Prostate gland (tissue), 2 donors: ENCODE results near the gene IL19. TPM values are rescaled to one million over a fixed set of nuclear protein-coding genes. Genes with fewer than 3 reads are reported as not detected.

Experiments
- DNase-seq: peaks from one replicate; pipeline ENCODE4 v3.0.0-alpha.2; 2019; ENCODE audit warnings: low spot score
- H3K27ac ChIP-seq, 2 donors: fragments of 200-600 bp; sonication (generic); 2 replicates each; pipeline ENCODE4 v1.5.1; 2017 to 2019
- H3K27me3 ChIP-seq: fragments of 200-600 bp; sonication (generic); replicated peaks from 2 replicates; pipeline ENCODE4 v1.5.1; 2019; ENCODE audit not compliant: insufficient read depth
- H3K36me3 ChIP-seq, 2 donors: fragments of 200-600 bp; sonication (generic); 1 replicate in 1 of 2; 2 replicates in 1 of 2; pipeline versions ENCODE4 v1.5.1 to v1.8.1; 2017 to 2019
- H3K4me1 ChIP-seq: fragments of 200-600 bp; sonication (generic); replicated peaks from 2 replicates; pipeline ENCODE4 v1.5.1; 2019
- H3K4me3 ChIP-seq, 2 donors: fragments of 200-600 bp; sonication (generic); 2 replicates each; pipeline ENCODE4 v1.5.1; 2017 to 2019
- H3K9me3 ChIP-seq: fragments of 200-600 bp; sonication (generic); 2 replicates; pipeline ENCODE4 v1.5.1; 2017
- POLR2A ChIP-seq: fragments of 450-650 bp; IDR thresholded peaks from one replicate; pipeline ENCODE4 v1.6.1; 2016; ENCODE audit warnings: antibody characterized with exemption, mild to moderate bottlenecking
- POLR2AphosphoS5 ChIP-seq: sonication (generic); formaldehyde crosslinking; IDR thresholded peaks from one replicate; pipeline ENCODE4 v1.6.1; 2017; ENCODE audit warnings: antibody characterized with exemption
- WGBS: methylation state at CpG from one replicate; pipeline ENCODE4 v1.1.5; 2018; 5-methylcytosine and 5-hydroxymethylcytosine counted together
- intact Hi-C: fragments of 100-400 bp; cut with DNase I; formaldehyde crosslinking; loops from one replicate; pipeline ENCODE4 v1.14.2; 2022
- total RNA-seq, 2 donors: library from RNA; depleted of rRNA; stranded (reverse); fragments of >200 nt; gene quantifications; one replicate each; pipeline ENCODE4 v1.1.0, GENCODE V29; 2016
- TF ChIP-seq, protein P1 (sequence below), 4 experiments: fragments of 200-600 bp in 2 of 4; fragments of 450-650 bp in 2 of 4; sonication (generic) in 2 of 4; IDR thresholded peaks; 1 replicate in 3 of 4; 2 replicates in 1 of 4; pipeline ENCODE4 v1.5.1; 2016 to 2019; ENCODE audit warnings: antibody characterized with exemption in 4 of 4, mild to moderate bottlenecking in 2 of 4, moderate library complexity in 2 of 4

IL19 gene
- total RNA-seq, 2 donors from 2014 or later, result not detected

DNA sequence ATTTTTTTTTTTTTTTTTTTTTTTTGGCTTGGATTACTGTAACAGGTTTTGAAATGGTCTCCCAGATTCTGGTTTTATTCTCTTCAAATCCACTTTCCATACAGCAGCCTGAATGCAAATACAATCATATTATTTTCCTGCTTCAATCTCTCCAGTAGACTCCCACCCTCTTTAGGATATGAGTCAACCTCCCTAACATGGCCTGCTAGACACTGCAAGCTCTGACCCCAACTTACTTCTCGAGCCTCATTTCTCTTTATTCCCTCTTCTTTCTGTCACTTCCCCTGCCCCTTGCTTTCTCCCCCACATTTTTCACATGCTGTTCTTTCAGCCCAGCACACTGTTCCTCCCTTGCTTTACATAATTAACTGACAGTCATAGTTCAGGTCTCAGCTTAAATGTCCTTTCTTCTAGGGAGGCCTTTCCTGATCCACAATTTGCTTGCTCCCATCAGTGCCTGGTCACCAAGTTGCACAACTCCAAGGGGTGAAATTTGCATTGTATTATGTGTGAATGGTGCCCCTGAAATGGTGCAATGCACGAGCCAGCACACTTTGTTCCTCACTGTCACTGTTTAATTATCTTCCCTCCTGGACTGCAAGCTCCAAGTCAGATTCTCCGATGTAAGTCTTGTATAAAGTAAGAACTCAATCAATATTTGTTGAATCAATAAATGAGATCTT, 22.1 kb upstream of the IL19 start:
- H3K4me1 ChIP-seq, result no peaks in the 10 kb centered on the region
- no peak overlapping the region for H3K27ac ChIP-seq
- no peak overlapping the region for H3K4me3 ChIP-seq
- intact Hi-C loops, result no loop called here
- H3K9me3 ChIP-seq, result no peaks in the 10 kb centered on the region
- WGBS, result 54% methylated on average over 3 of the region's 3 CpGs
- TF ChIP-seq, protein P1, sequence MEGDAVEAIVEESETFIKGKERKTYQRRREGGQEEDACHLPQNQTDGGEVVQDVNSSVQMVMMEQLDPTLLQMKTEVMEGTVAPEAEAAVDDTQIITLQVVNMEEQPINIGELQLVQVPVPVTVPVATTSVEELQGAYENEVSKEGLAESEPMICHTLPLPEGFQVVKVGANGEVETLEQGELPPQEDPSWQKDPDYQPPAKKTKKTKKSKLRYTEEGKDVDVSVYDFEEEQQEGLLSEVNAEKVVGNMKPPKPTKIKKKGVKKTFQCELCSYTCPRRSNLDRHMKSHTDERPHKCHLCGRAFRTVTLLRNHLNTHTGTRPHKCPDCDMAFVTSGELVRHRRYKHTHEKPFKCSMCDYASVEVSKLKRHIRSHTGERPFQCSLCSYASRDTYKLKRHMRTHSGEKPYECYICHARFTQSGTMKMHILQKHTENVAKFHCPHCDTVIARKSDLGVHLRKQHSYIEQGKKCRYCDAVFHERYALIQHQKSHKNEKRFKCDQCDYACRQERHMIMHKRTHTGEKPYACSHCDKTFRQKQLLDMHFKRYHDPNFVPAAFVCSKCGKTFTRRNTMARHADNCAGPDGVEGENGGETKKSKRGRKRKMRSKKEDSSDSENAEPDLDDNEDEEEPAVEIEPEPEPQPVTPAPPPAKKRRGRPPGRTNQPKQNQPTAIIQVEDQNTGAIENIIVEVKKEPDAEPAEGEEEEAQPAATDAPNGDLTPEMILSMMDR (IDR thresholded peaks at IDR 0.05), result no peak
- TF ChIP-seq POLR2AphosphoS5, result peak; percentile 13
- DNase-seq, result no peak
- H3K27me3 ChIP-seq, result no peaks in the 10 kb centered on the region
- no peaks in the 10 kb centered on the region for H3K36me3 ChIP-seq

DNA sequence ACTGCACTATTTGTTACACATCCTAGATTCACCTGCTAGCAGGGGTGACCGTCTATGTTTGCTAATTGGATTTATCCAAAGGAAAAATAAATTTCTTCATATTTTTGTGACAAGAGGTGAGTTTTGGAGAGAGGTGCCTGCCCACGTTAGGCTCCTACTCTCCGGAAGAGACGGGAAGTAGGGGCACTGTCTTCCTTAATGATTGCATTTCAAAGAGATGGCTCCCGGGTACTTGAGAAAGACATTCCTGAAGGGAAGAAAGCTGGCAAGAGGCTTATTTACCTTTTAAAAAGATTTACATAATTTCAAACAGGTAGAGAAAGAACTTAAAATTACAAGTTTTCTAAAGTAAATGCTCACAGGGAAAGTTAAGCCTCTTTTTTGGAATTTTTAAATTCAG, 18.7 kb upstream of the IL19 start:
- Histone ChIP-seq H3K27me3 (no peaks in the 10 kb centered on the region), H3K27ac (no peak overlapping the region), H3K9me3 (no peaks in the 10 kb centered on the region), H3K4me1 (no peaks in the 10 kb centered on the region), H3K4me3 (no peak overlapping the region), H3K36me3 (no peaks in the 10 kb centered on the region)
- 49% methylated on average over 5 of the region's 5 CpGs for WGBS
- TF ChIP-seq, protein P1 (IDR thresholded peaks at IDR 0.05), result no peak
- no peak for TF ChIP-seq POLR2A
- TF ChIP-seq POLR2AphosphoS5, result no peak
- intact Hi-C loops, result no loop called here
- no peak for DNase-seq

DNA sequence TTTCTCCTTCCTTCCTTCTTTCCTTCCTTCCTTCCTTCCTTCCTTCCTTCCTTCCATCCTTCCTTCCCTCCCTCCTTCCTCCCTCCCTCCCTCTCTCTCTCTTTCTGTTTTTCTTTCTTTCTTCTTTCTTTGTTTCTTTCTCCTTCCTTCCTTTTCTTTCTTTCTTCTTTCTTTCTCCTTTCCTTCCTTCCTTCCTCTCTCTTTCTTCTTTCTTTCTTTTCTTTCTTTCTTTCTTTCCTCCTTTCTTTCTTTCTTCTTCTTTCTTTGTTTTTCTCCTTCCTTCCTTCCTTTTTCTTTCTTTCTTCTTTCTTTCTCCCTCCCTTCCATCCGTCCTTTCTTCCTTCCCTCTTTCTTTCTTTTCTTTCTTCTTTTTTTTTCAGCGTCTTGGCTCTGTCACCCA, 18.1 kb upstream of the IL19 start:
- no peak overlapping the region for H3K4me3 ChIP-seq
- no peaks in the 10 kb centered on the region for H3K27me3 ChIP-seq
- H3K27ac ChIP-seq, result no peak overlapping the region
- DNase-seq, result no peak
- no peaks in the 10 kb centered on the region for H3K36me3 ChIP-seq
- TF ChIP-seq POLR2AphosphoS5, result no peak
- TF ChIP-seq, protein P1 (IDR thresholded peaks at IDR 0.05), result no peak
- no peak for TF ChIP-seq POLR2A
- WGBS, result 96% methylated on average over 2 of the region's 2 CpGs
- no peaks in the 10 kb centered on the region for H3K9me3 ChIP-seq
- intact Hi-C loops, result no loop called here
- H3K4me1 ChIP-seq, result no peaks in the 10 kb centered on the region

DNA sequence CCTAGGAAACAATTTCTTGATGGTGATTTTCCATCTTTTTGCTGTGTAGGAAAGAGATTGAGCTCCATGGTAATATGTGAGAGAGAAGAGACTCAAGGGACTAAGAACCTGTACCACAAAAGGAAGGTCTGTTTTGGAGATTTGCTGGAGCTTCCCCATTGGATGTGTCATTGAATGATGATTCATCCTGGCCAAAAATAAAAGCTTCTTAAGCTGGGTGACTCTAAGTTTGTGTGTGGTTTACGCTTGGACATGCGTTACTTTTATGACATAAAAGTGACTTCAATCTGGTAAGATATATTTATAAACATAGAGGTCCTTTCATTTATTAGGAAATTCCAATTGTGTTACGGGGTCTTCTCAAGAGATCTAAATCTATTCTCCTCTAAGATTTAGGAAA, 17.4 kb upstream of the IL19 start:
- TF ChIP-seq POLR2A, result no peak
- intact Hi-C loops, result no loop called here
- 83% methylated on average over 3 of the region's 3 CpGs for WGBS

DNA sequence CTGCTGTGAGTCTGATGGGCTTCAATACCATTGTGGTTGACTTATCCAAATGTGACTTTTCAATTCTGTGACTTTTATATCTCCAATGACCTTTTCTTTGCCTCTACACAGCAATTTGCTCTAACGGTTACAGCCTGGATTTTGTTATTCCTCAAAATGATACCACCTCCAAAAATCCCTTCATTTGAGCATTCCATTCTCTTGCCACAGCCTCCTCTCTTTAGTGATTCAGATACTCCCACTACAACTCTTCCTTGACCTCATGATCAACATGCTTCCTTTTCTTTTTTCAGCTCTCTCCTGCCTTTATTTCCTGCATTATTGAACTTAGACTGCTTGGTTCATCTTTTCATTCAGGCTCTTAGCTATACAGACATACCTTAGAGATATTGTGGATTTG, 16.6 kb upstream of the IL19 start:
- no peak for DNase-seq
- Histone ChIP-seq H3K4me3 (no peak overlapping the region), H3K36me3 (no peaks in the 10 kb centered on the region), H3K27ac (no peak overlapping the region), H3K4me1 (no peaks in the 10 kb centered on the region), H3K27me3 (no peaks in the 10 kb centered on the region), H3K9me3 (no peaks in the 10 kb centered on the region)
- intact Hi-C loops, result no loop called here
- 78% methylated on average over 1 of the region's 1 CpG for WGBS
- TF ChIP-seq, protein P1 (IDR thresholded peaks at IDR 0.05), result no peak
- no peak for TF ChIP-seq POLR2A

More for the DNA sequence above, 17.4 kb upstream of the IL19 start:
- no peak overlapping the region for H3K4me3 ChIP-seq
- no peak overlapping the region for H3K27ac ChIP-seq
- H3K36me3 ChIP-seq, result no peaks in the 10 kb centered on the region
- no peaks in the 10 kb centered on the region for H3K27me3 ChIP-seq
- H3K4me1 ChIP-seq, result no peaks in the 10 kb centered on the region
- DNase-seq, result no peak
- H3K9me3 ChIP-seq, result no peaks in the 10 kb centered on the region
